Urinary bladder (tissue), 4 donors: ENCODE results near the gene CRYBG2. TPM values are rescaled to one million over a fixed set of nuclear protein-coding genes. Genes with fewer than 3 reads are reported as not detected.
"Not testable (repeated sequence)": the region's sequence is repeated elsewhere in the genome, so short reads cannot be mapped to it uniquely, and the experiment has no call there.

ENCODE experiments used
- DNase-seq: peaks from one replicate; pipeline ENCODE4 v3.0.0-alpha.2; 2015; ENCODE audit errors: extremely low spot score
- H3K27ac ChIP-seq: one replicate; pipeline ENCODE4 v1.5.1; 2013; ENCODE audit warnings: low read depth, mild to moderate bottlenecking, moderate library complexity
- H3K36me3 ChIP-seq: one replicate; pipeline ENCODE4 v1.6.1; 2013; ENCODE audit warnings: mild to moderate bottlenecking, moderate library complexity; ENCODE audit not compliant: insufficient read depth
- H3K4me1 ChIP-seq: one replicate; pipeline ENCODE4 v1.6.1; 2013; ENCODE audit warnings: mild to moderate bottlenecking, moderate library complexity; ENCODE audit not compliant: insufficient read depth
- H3K4me3 ChIP-seq: one replicate; pipeline ENCODE4 v1.5.1; 2013; ENCODE audit warnings: low read depth, low read length
- WGBS: extraction: QIAGEN DNeasy Blood & Tissue Kit; methylation state at CpG from one replicate; pipeline ENCODE4 v1.1.7; 2013; 5-methylcytosine and 5-hydroxymethylcytosine counted together
- polyA plus RNA-seq: library from polyadenylated mRNA; stranded (reverse); fragments of 200-250 nt; gene quantifications from one replicate; pipeline ENCODE4 v1.2.3, GENCODE V29; 2013
- total RNA-seq: library from RNA; depleted of rRNA; stranded (reverse); fragments of >200 nt; gene quantifications from one replicate; pipeline ENCODE4 v1.2.3, GENCODE V29; 2014
- donor health status: healthy with polysubstance abuse.
- donor health status: healthy.

Gene CRYBG2
- total and polyA plus RNA-seq, 2 donors, result 1.5 to 3.3 TPM

- no peak for DNase-seq
- H3K27ac ChIP-seq, result no peak overlapping the region
- no peak overlapping the region for H3K4me3 ChIP-seq
- no peaks in the 10 kb centered on the region for H3K36me3 ChIP-seq
- no peaks in the 10 kb centered on the region for H3K4me1 ChIP-seq
- 83% methylated on average over 5 of the region's 5 CpGs for WGBS
Observed at GRCh38 chr1:26314501-26314900, 39.4 kb downstream of the CRYBG2 start.

DNA sequence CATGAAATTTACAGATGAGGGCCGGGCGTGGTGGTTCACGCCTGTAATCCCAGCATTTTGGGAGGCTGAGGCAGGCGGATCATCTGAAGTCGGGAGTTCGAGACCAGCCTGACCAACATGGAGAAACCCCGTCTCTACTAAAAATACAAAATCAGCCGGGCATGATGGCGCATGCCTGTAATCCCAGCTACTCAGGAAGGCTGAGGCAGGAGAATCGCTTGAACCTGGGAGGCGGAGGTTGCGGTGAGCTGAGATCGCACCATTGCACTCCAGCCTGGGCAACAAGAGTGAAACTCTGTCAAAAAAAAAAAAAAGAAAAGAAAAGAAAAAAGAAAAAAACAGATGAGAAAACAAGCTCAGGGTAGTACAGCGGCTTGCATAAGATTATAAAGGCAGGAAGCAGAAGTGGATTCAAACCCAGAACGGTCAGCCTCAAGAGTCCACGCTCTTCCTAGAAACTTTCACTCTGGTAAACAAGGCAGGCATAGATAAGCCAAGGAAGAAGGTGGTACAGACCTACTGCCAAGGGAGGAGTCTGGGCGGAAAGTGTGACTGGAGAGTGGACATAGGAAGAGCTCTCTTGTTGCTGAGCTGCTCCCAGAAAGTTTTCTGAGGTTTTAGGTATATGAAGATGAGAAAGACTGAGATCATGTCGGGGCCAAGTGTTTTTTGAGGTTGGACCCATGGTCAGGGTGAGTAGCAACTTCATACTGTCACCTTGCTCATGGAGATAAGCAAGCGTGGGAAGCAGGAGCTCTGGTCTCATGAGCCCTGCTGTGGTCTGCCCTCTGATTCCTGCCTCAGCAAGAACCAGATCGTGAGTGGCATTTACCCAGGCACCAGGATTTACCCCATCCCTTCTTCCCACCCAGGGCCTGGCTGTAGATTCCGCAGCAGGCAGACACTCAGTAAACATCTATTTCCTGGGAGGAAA, 45.7 kb downstream of the CRYBG2 start:
- WGBS, result 83% methylated on average over 21 of the region's 21 CpGs
- not testable (repeated sequence) for H3K4me1 ChIP-seq, H3K36me3 ChIP-seq, DNase-seq, H3K27ac ChIP-seq, H3K4me3 ChIP-seq

DNA sequence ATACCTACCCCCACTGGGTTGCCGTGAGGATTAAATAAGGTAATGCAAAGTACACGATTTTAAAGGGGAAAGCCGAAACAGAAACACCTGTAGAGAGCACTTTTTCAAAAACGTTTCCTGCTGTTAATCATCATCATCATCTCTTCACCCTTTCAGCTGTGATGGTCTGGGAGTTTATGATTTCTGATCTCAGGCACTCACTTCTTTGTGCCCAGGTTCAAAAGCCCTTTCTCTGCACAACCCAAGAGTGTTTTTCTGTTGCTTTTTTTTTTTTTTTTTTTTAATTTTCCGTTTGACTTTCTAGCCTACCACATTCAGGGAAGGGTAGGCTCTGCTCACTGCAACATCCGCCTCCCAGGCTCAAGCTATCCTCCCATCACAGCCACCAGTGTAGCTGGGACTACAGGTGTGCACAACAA, 46.6 kb downstream of the CRYBG2 start:
- H3K4me1 ChIP-seq, result no peaks in the 10 kb centered on the region
- no peaks in the 10 kb centered on the region for H3K36me3 ChIP-seq
- H3K4me3 ChIP-seq, result no peak overlapping the region
- DNase-seq, result no peak
- no peak overlapping the region for H3K27ac ChIP-seq
- WGBS, result 46% methylated on average over 6 of the region's 6 CpGs

- Histone ChIP-seq H3K4me3 (peak within 1 kb of the TSS; percentile 62), H3K4me1 (no peaks in the 10 kb centered on the region), H3K36me3 (no peaks in the 10 kb centered on the region), H3K27ac (no peak within 1 kb of the TSS)
- peak; percentile 89 for DNase-seq
- 2% methylated on average over 51 of the region's 51 CpGs for WGBS
Observed at GRCh38 chr1:26306290-26307229, 47.4 kb downstream of the CRYBG2 start, which contains the start of gene UBXN11. Gene UBXN11 (minus strand): TSS chr1:26306636. CDS start chr1:26302883, 3,753 bp downstream.

DNA sequence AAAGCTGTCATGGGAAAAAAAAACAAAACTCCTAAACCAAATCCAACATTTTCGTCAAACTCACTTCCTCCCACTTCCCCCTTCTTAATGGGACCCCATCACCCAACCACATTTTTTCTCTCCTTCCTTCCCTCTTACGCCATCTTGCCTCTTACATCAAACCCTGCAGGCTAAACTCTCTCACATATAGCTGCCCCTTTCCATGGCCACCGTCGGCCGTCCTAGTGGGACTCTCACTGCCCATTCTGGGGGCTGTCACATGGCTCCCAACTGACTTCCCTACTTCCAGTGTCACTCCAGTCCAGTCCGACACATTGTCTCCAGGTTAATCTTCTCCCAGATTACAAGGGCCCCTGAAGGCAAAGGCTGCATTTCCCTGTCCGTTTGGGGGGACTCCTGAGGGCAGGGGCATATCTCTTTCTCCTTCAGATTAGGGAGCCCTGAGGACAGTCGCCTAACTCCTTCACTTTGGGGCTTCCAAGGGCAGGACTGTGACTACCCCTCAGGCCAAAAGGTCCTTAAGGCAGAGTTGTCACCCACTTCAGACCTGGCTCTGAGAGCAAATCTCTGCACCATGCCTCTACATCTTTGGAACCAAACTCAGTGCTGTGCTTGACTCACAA, 48.2 kb downstream of the CRYBG2 start:
- WGBS, result 30% methylated on average over 8 of the region's 8 CpGs
- H3K4me1 ChIP-seq, result no peaks in the 10 kb centered on the region
- DNase-seq, result no peak
- H3K36me3 ChIP-seq, result no peaks in the 10 kb centered on the region
- peak overlapping the region; percentile 62 for H3K4me3 ChIP-seq
- H3K27ac ChIP-seq, result no peak overlapping the region

DNA sequence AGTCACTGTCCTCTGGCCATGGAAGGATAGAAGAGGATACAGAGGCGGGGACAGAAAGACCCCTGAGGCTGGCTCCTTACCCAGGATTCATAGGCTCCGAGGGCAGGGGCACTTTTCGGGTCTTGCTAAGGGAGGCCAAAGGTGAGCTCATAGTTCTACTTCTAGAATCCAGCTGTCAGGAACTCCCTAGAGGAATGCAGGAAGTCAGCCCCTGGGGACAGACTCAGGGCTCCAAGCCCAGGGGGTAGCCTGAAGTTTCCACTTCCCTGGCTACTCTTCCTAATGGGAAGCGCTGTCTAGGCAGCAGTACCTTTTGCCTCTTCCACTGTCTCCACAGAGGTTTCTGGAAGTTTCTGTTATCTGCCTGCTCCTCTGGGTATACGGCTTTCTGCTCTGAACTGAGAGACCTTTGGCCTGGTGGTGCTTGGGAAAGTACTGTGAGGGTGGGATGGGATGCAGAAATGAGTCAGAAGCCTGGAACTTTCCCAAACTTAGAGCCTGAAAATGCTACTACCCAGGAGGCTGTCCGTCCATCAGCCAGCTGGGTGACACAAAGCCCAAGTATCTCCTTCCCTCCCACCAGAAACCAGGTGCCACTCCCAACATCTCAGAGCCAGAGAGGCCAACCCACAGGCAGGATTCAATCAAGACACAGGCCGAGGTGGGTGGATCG, 51.1 kb downstream of the CRYBG2 start:
- DNase-seq, result no peak
- H3K27ac ChIP-seq, result no peak overlapping the region
- no peaks in the 10 kb centered on the region for H3K4me1 ChIP-seq
- no peak overlapping the region for H3K4me3 ChIP-seq
- no peaks in the 10 kb centered on the region for H3K36me3 ChIP-seq
- WGBS, result 67% methylated on average over 8 of the region's 8 CpGs

GRCh38 chr1:26300578-26301275, 53.2 kb downstream of the CRYBG2 start:
- 90% methylated on average over 11 of the region's 11 CpGs for WGBS
- no peak for DNase-seq
- Histone ChIP-seq H3K27ac (no peak overlapping the region), H3K4me1 (no peaks in the 10 kb centered on the region), H3K4me3 (no peak overlapping the region), H3K36me3 (no peaks in the 10 kb centered on the region)

- no peaks in the 10 kb centered on the region for H3K4me1 ChIP-seq
- 78% methylated on average over 6 of the region's 6 CpGs for WGBS
- no peak overlapping the region for H3K27ac ChIP-seq
- no peak for DNase-seq
- no peak overlapping the region for H3K4me3 ChIP-seq
- H3K36me3 ChIP-seq, result no peaks in the 10 kb centered on the region
Observed at GRCh38 chr1:26297791-26298124, 56.2 kb downstream of the CRYBG2 start.

- Histone ChIP-seq H3K36me3 (no peaks in the 10 kb centered on the region), H3K4me1 (no peaks in the 10 kb centered on the region), H3K4me3 (no peak overlapping the region), H3K27ac (no peak overlapping the region)
- DNase-seq, result no peak
- 96% methylated on average over 12 of the region's 12 CpGs for WGBS
Observed at GRCh38 chr1:26297057-26297790, 56.7 kb downstream of the CRYBG2 start.

DNA sequence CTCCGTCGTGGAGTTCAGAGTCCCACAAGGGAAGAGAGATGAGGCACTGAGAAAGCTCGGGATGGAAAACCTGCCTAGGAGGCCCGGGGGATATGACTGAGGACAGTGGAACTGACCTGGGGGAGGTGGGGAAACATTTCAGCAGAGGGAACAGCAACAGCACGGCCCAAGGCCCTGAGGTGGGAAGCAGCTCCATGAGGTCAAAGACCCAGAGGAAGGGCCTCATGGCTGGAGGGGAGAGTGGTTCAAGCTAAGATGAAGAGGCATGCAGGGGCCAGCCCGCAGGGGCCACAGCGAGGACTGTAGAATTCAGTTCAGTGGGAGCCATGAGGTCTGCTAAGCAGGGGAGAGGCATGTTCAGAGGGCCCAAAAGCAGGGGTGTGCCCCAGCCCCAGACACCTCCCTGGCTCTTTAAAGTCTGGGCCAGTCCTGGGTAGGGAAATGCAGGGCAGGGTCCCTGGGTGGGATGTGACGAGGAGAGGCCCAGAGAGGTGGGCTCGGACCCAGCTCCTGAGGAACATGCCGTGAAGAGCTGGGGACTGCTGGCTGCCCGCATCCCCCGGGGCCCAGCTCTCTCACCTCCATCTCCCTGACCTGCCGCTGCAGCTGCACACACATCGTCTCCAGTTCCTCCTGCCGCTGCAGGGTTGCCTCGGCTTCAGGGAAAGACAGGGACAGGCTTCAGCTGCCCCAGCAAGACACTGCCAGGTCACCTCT, 57.4 kb downstream of the CRYBG2 start:
- WGBS, result 89% methylated on average over 16 of the region's 16 CpGs
- DNase-seq, result no peak
- Histone ChIP-seq H3K4me1 (no peaks in the 10 kb centered on the region), H3K36me3 (no peaks in the 10 kb centered on the region), H3K4me3 (no peak overlapping the region), H3K27ac (no peak overlapping the region)

DNA sequence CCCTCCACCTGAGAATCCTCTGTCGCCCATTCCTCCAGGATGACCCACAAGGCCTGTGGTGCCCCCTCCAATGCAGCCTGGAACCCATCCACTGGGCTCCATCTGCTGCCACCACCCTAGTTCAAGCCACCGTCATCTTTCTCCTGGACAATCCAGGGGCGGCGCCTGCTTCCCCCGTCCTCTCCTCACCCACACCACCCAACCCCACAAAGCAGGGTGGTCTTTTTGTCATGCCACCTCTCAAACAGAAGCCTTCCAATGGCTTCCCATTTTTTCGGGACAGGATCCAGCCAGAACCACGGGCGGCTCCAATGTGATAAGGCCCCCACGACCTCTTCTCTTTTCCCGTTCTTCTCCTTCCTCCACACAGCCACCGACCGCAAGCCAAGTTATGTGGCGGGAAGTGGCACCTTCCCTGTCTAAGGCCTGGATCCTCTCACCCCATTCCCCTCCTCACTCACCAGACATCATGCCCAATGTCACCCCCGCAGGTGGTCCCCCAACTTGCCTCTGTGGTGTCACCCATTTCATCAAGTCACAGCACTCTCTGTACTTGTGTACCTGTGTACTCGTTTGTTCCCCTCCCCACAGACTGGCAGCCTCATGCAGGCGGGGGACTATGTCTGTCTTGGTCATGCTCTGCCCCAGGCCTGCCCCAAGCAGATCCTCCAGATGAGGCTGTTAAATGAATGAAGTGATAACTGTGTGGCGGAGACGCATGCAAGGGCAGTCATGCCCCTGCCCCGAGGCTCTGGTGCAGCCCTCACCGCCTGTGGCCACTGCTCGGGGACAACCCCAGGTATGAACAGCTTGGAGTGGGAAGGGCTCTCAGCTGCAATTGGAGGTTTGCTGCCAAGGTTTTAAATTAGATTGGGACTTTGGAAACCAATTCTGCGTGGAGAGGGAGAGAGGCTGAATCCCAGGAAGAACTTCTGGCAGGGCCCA, 58.5 kb downstream of the CRYBG2 start:
- 89% methylated on average over 22 of the region's 22 CpGs for WGBS
- Histone ChIP-seq H3K27ac (no peak overlapping the region), H3K4me1 (no peaks in the 10 kb centered on the region), H3K36me3 (no peaks in the 10 kb centered on the region), H3K4me3 (no peak overlapping the region)
- no peak for DNase-seq
